ENCODE data around the gene SLC5A1.

Gene SLC5A1

GRCh38 chr22:32055069-32055468 is 12.0 kb downstream of the SLC5A1 start:
- H3K9me2 ChIP-seq (replicated peaks; ENCODE audit: control insufficient read depth, low read length), result no peaks in the 10 kb centered on the region
- H3F3A ChIP-seq (ENCODE audit: control insufficient read depth, insufficient read depth), result no peaks in the 10 kb centered on the region
- H3K4me1 ChIP-seq (ENCODE audit: control insufficient read depth, low read length), result no peaks in the 10 kb centered on the region
- no peaks in the 10 kb centered on the region for H3K36me3 ChIP-seq (ENCODE audit: control insufficient read depth, low read length)
- H3K27me3 ChIP-seq (ENCODE audit: control insufficient read depth, low read length), result peaks cover 19% of the 10 kb centered on the region
- no peaks in the 10 kb centered on the region for H3K79me2 ChIP-seq (ENCODE audit: control insufficient read depth, low read length)
- H3K27ac ChIP-seq (ENCODE audit: low read depth, low read length), result no peak overlapping the region
- H3K9me3 ChIP-seq (ENCODE audit: control insufficient read depth, insufficient read depth, low read length), result no peaks in the 10 kb centered on the region
- no peak overlapping the region for H3K4me3 ChIP-seq (ENCODE audit: low read length)
- H4K20me1 ChIP-seq (ENCODE audit: control insufficient read depth, insufficient read depth, low read depth, low read length), result 0 out of 2 replicates have a peak, but pooled peaks cover 3% of the 10 kb centered on the region
- no peak overlapping the region for H3K4me2 ChIP-seq (ENCODE audit: low read length)
- TF ChIP-seq CTCF (IDR thresholded peaks at IDR 0.05; ENCODE audit: low read depth, low read length, poor library complexity, severe bottlenecking), result no peak
- no peak for TF ChIP-seq EZH2phosphoT487 (IDR thresholded peaks at IDR 0.05; ENCODE audit: borderline replicate concordance, low read length)

GRCh38 chr22:32058656-32059260 is 15.7 kb downstream of the SLC5A1 start:
- no peaks in the 10 kb centered on the region for H3F3A ChIP-seq (ENCODE audit: control insufficient read depth, insufficient read depth)
- no peaks in the 10 kb centered on the region for H3K9me3 ChIP-seq (ENCODE audit: control insufficient read depth, insufficient read depth, low read length)
- no peaks in the 10 kb centered on the region for H3K4me1 ChIP-seq (ENCODE audit: control insufficient read depth, low read length)
- H3K4me2 ChIP-seq (ENCODE audit: low read length), result no peak overlapping the region
- no peaks in the 10 kb centered on the region for H3K9me2 ChIP-seq (replicated peaks; ENCODE audit: control insufficient read depth, low read length)
- H4K20me1 ChIP-seq (ENCODE audit: control insufficient read depth, insufficient read depth, low read depth, low read length), result 0 out of 2 replicates have a peak, but pooled peaks cover 3% of the 10 kb centered on the region
- TF ChIP-seq EZH2phosphoT487 (IDR thresholded peaks at IDR 0.05; ENCODE audit: borderline replicate concordance, low read length) (no peak), CTCF (IDR thresholded peaks at IDR 0.05; ENCODE audit: low read depth, low read length, poor library complexity, severe bottlenecking) (no peak)
- H3K27ac ChIP-seq (ENCODE audit: low read depth, low read length), result no peak overlapping the region
- H3K4me3 ChIP-seq (ENCODE audit: low read length), result no peak overlapping the region
- peaks cover 26% of the 10 kb centered on the region for H3K27me3 ChIP-seq (ENCODE audit: control insufficient read depth, low read length)
- H3K79me2 ChIP-seq (ENCODE audit: control insufficient read depth, low read length), result no peaks in the 10 kb centered on the region
- no peaks in the 10 kb centered on the region for H3K36me3 ChIP-seq (ENCODE audit: control insufficient read depth, low read length)

GRCh38 chr22:32059426-32059825 is 16.4 kb downstream of the SLC5A1 start:
- Histone ChIP-seq H3F3A (ENCODE audit: control insufficient read depth, insufficient read depth) (no peaks in the 10 kb centered on the region), H3K27ac (ENCODE audit: low read depth, low read length) (no peak overlapping the region), H3K27me3 (ENCODE audit: control insufficient read depth, low read length) (peaks cover 26% of the 10 kb centered on the region), H3K9me3 (ENCODE audit: control insufficient read depth, insufficient read depth, low read length) (no peaks in the 10 kb centered on the region), H3K4me2 (ENCODE audit: low read length) (no peak overlapping the region), H4K20me1 (ENCODE audit: control insufficient read depth, insufficient read depth, low read depth, low read length) (0 out of 2 replicates have a peak, but pooled peaks cover 3% of the 10 kb centered on the region), H3K4me1 (ENCODE audit: control insufficient read depth, low read length) (no peaks in the 10 kb centered on the region), H3K9me2 (replicated peaks; ENCODE audit: control insufficient read depth, low read length) (no peaks in the 10 kb centered on the region), H3K36me3 (ENCODE audit: control insufficient read depth, low read length) (no peaks in the 10 kb centered on the region), H3K79me2 (ENCODE audit: control insufficient read depth, low read length) (no peaks in the 10 kb centered on the region), H3K4me3 (ENCODE audit: low read length) (no peak overlapping the region)
- TF ChIP-seq EZH2phosphoT487 (IDR thresholded peaks at IDR 0.05; ENCODE audit: borderline replicate concordance, low read length), result no peak
- TF ChIP-seq CTCF (IDR thresholded peaks at IDR 0.05; ENCODE audit: low read depth, low read length, poor library complexity, severe bottlenecking), result no peak
